Measurements from ENCODE around the gene MAPK12. TPM values are rescaled to one million over a fixed set of nuclear protein-coding genes. Genes with fewer than 3 reads are reported as not detected.

The MAPK12 gene
- total and polyA plus RNA-seq, 2 of the 8 experiments (the other 6 are each of a cell fraction or from before 2014, with no cell fraction given) = 17.3 to 20.3 TPM

GRCh38 chr22:50276143-50276542, 14.7 kb upstream of the MAPK12 start (continued):
- TF ChIP-seq CHD7 (IDR thresholded peaks at IDR 0.05; ENCODE audit: insufficient replicate concordance, low read length) (no peak), CTCF (IDR thresholded peaks at IDR 0.05; ENCODE audit: control extremely low read depth in 1 of 3, insufficient read depth in 1 of 3, low read depth in 1 of 3, low read length in 3 of 3) (peak; percentile 79 to 99 (median 91)), MAFK (IDR thresholded peaks at IDR 0.05; ENCODE audit: low read depth, low read length) (no peak), CHD1 (IDR thresholded peaks at IDR 0.05; ENCODE audit: low read depth, low read length) (no peak), TBP (IDR thresholded peaks at IDR 0.05; ENCODE audit: low read depth, low read length) (no peak), TAF1 (IDR thresholded peaks at IDR 0.05; ENCODE audit: low read depth, low read length) (no peak), GABPA (IDR thresholded peaks at IDR 0.05; ENCODE audit: borderline replicate concordance, insufficient read depth, low read length) (0 out of 2 replicates have a peak, but pooled peaks have one; percentile 50), EP300 (IDR thresholded peaks at IDR 0.05; ENCODE audit: borderline replicate concordance in 1 of 2, low read depth in 2 of 2, low read length in 2 of 2) (no peak)

Data from H1 (cell line).